ENCODE results near the gene UCHL5. TPM values are rescaled to one million over a fixed set of nuclear protein-coding genes. Genes with fewer than 3 reads are reported as not detected.

The UCHL5 gene
- total and polyA plus RNA-seq, 2 experiments from 2014 or later, result 42.5 to 67.1 TPM

DNA sequence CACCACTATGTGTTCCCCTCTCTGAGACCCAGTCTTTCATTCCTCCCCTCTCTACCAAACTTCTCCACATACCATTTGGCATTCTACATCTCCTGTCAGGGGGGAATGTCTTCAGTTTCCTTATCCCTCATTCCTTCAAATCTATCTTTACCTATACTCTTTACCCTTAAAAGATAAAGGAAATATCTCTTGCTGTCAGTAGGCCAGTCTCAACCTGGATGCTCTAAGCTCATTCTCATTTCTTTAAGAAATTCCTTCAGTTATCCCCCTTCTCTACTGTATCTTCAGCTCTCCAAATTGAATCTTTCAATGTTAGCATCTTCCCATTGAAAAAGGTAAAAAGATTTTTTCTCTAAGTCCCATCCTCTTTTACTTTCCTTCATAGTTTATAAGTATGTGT, 6.8 kb upstream of the UCHL5 start:
- no peak; the same call in 2 of the 3 replicates for ATAC-seq
- Histone ChIP-seq H2AFZ (no peak overlapping the region), H3K27me3 (ENCODE audit: insufficient read depth) (no peaks in the 10 kb centered on the region), H3F3A (replicated peaks; ENCODE audit: low read depth) (no peaks in the 10 kb centered on the region), H3K4me1 (ENCODE audit: insufficient read depth) (peaks cover 18% of the 10 kb centered on the region; the same call in 1 of the 2 replicates), H3K4me2 (no peak overlapping the region), H3K79me2 (replicated peaks; ENCODE audit: insufficient read depth) (peaks cover 86% of the 10 kb centered on the region), H3K9me2 (ENCODE audit: insufficient read depth) (no peaks in the 10 kb centered on the region), H4K20me1 (replicated peaks; ENCODE audit: insufficient read depth) (peaks cover 30% of the 10 kb centered on the region; the same call in 1 of the 2 replicates), H3K27ac (ENCODE audit: low read depth) (no peak overlapping the region), H3K4me3 (no peak overlapping the region), H3K36me3 (ENCODE audit: insufficient read depth) (no peaks in the 10 kb centered on the region)
- H3K4me3 Mint-ChIP-seq, result no peak overlapping the region
- no peak overlapping the region for H3K27ac Mint-ChIP-seq
- DNase-seq (ENCODE audit: low spot score), result no peak
- H3K4me1 Mint-ChIP-seq, result peaks cover 22% of the 10 kb centered on the region
- no peaks in the 10 kb centered on the region for H3K27me3 Mint-ChIP-seq (ENCODE audit: insufficient read depth, low read depth, poor library complexity)
- peaks cover 8% of the 10 kb centered on the region; the same call in 2 of the 3 replicates for H3K36me3 Mint-ChIP-seq (ENCODE audit: low read depth)
- TF ChIP-seq JUNB (IDR thresholded peaks at IDR 0.05; ENCODE audit: unreplicated experiment) (no peak), EZH2 (IDR thresholded peaks at IDR 0.05; ENCODE audit: low read depth, unreplicated experiment) (no peak), POLR2AphosphoS5 (IDR thresholded peaks at IDR 0.05; ENCODE audit: low read depth) (no peak), STAT1 (IDR thresholded peaks at IDR 0.05; ENCODE audit: unreplicated experiment) (no peak), EZH2phosphoT487 (IDR thresholded peaks at IDR 0.05; ENCODE audit: unreplicated experiment) (no peak), ETS1 (IDR thresholded peaks at IDR 0.05) (no peak), ZNF331 (CRISPR knock-in tag; IDR thresholded peaks at IDR 0.05; ENCODE audit: low read depth) (no peak), NANOG (IDR thresholded peaks at IDR 0.05; ENCODE audit: borderline replicate concordance) (no peak), CREB1 (CRISPR knock-in tag; IDR thresholded peaks at IDR 0.05; ENCODE audit: low read depth) (no peak), ZNF114 (CRISPR knock-in tag; IDR thresholded peaks at IDR 0.05) (no peak)
- TF ChIP-seq, protein P1, sequence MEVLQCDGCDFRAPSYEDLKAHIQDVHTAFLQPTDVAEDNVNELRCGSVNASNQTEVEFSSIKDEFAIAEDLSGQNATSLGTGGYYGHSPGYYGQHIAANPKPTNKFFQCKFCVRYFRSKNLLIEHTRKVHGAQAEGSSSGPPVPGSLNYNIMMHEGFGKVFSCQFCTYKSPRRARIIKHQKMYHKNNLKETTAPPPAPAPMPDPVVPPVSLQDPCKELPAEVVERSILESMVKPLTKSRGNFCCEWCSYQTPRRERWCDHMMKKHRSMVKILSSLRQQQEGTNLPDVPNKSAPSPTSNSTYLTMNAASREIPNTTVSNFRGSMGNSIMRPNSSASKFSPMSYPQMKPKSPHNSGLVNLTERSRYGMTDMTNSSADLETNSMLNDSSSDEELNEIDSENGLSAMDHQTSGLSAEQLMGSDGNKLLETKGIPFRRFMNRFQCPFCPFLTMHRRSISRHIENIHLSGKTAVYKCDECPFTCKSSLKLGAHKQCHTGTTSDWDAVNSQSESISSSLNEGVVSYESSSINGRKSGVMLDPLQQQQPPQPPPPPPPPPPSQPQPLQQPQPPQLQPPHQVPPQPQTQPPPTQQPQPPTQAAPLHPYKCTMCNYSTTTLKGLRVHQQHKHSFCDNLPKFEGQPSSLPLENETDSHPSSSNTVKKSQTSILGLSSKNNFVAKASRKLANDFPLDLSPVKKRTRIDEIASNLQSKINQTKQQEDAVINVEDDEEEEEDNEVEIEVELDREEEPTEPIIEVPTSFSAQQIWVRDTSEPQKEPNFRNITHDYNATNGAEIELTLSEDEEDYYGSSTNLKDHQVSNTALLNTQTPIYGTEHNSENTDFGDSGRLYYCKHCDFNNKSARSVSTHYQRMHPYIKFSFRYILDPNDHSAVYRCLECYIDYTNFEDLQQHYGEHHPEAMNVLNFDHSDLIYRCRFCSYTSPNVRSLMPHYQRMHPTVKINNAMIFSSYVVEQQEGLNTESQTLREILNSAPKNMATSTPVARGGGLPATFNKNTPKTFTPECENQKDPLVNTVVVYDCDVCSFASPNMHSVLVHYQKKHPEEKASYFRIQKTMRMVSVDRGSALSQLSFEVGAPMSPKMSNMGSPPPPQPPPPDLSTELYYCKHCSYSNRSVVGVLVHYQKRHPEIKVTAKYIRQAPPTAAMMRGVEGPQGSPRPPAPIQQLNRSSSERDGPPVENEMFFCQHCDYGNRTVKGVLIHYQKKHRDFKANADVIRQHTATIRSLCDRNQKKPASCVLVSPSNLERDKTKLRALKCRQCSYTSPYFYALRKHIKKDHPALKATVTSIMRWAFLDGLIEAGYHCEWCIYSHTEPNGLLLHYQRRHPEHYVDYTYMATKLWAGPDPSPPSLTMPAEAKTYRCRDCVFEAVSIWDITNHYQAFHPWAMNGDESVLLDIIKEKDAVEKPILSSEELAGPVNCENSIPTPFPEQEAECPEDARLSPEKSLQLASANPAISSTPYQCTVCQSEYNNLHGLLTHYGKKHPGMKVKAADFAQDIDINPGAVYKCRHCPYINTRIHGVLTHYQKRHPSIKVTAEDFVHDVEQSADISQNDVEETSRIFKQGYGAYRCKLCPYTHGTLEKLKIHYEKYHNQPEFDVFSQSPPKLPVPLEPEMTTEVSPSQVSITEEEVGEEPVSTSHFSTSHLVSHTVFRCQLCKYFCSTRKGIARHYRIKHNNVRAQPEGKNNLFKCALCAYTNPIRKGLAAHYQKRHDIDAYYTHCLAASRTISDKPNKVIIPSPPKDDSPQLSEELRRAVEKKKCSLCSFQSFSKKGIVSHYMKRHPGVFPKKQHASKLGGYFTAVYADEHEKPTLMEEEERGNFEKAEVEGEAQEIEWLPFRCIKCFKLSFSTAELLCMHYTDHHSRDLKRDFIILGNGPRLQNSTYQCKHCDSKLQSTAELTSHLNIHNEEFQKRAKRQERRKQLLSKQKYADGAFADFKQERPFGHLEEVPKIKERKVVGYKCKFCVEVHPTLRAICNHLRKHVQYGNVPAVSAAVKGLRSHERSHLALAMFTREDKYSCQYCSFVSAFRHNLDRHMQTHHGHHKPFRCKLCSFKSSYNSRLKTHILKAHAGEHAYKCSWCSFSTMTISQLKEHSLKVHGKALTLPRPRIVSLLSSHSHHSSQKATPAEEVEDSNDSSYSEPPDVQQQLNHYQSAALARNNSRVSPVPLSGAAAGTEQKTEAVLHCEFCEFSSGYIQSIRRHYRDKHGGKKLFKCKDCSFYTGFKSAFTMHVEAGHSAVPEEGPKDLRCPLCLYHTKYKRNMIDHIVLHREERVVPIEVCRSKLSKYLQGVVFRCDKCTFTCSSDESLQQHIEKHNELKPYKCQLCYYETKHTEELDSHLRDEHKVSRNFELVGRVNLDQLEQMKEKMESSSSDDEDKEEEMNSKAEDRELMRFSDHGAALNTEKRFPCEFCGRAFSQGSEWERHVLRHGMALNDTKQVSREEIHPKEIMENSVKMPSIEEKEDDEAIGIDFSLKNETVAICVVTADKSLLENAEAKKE (CRISPR knock-in tag; IDR thresholded peaks at IDR 0.05), result no peak
- TF ChIP-seq, protein P2, sequence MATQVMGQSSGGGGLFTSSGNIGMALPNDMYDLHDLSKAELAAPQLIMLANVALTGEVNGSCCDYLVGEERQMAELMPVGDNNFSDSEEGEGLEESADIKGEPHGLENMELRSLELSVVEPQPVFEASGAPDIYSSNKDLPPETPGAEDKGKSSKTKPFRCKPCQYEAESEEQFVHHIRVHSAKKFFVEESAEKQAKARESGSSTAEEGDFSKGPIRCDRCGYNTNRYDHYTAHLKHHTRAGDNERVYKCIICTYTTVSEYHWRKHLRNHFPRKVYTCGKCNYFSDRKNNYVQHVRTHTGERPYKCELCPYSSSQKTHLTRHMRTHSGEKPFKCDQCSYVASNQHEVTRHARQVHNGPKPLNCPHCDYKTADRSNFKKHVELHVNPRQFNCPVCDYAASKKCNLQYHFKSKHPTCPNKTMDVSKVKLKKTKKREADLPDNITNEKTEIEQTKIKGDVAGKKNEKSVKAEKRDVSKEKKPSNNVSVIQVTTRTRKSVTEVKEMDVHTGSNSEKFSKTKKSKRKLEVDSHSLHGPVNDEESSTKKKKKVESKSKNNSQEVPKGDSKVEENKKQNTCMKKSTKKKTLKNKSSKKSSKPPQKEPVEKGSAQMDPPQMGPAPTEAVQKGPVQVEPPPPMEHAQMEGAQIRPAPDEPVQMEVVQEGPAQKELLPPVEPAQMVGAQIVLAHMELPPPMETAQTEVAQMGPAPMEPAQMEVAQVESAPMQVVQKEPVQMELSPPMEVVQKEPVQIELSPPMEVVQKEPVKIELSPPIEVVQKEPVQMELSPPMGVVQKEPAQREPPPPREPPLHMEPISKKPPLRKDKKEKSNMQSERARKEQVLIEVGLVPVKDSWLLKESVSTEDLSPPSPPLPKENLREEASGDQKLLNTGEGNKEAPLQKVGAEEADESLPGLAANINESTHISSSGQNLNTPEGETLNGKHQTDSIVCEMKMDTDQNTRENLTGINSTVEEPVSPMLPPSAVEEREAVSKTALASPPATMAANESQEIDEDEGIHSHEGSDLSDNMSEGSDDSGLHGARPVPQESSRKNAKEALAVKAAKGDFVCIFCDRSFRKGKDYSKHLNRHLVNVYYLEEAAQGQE (IDR thresholded peaks at IDR 0.05; ENCODE audit: unreplicated experiment), result no peak
- no peaks in the 10 kb centered on the region for H3K9me3 Mint-ChIP-seq

All from GM23338 (cell line).